Gastroesophageal sphincter (tissue), 4 donors: ENCODE data around the gene RECQL. TPM values are rescaled to one million over a fixed set of nuclear protein-coding genes. Genes with fewer than 3 reads are reported as not detected.

Experiments
- ATAC-seq: fragments of 150-250 bp; one replicate; pipeline ENCODE4 v1.9.1; 2016; ENCODE audit warnings: mild to moderate bottlenecking, moderate library complexity
- H3K27ac ChIP-seq, 4 donors: fragments of 200-600 bp; sonication (generic) in 3 of 4; 1 replicate in 3 of 4; 2 replicates in 1 of 4; pipeline ENCODE4 v1.5.1; 2016 to 2019
- H3K27me3 ChIP-seq: fragments of 200-600 bp; sonication (generic); one replicate; pipeline ENCODE4 v1.5.1; 2019
- H3K36me3 ChIP-seq, 2 donors: fragments of 200-600 bp; sonication (generic); one replicate each; pipeline ENCODE4 v1.5.1; 2019; ENCODE audit warnings: control low read depth in 1 of 2
- H3K4me1 ChIP-seq, 3 donors: fragments of 200-600 bp; sonication (generic); 1 replicate in 2 of 3; 2 replicates in 1 of 3; pipeline ENCODE4 v1.5.1; 2016 to 2019; ENCODE audit warnings: control low read depth in 2 of 3
- H3K4me3 ChIP-seq, 2 donors: fragments of 200-600 bp; sonication (generic); one replicate each; pipeline ENCODE4 v1.5.1; 2019; ENCODE audit warnings: mild to moderate bottlenecking in 1 of 2, moderate library complexity in 1 of 2
- H3K9me3 ChIP-seq, 3 donors: fragments of 200-600 bp; sonication (generic); one replicate each; pipeline ENCODE4 v1.5.1; 2017 to 2019; ENCODE audit warnings: control low read depth in 2 of 3
- EP300 ChIP-seq: sonication (generic); formaldehyde crosslinking; IDR thresholded peaks from one replicate; pipeline ENCODE4 v1.6.1; 2017; ENCODE audit warnings: antibody characterized with exemption, mild to moderate bottlenecking
- POLR2A ChIP-seq, 2 donors: fragments of 450-650 bp; IDR thresholded peaks; one replicate each; pipeline ENCODE4 v1.6.1; 2017; ENCODE audit warnings: antibody characterized with exemption in 2 of 2, mild to moderate bottlenecking in 2 of 2, moderate library complexity in 1 of 2
- POLR2AphosphoS5 ChIP-seq: sonication (generic); formaldehyde crosslinking; IDR thresholded peaks from one replicate; pipeline ENCODE4 v1.6.1; 2017; ENCODE audit warnings: antibody characterized with exemption
- WGBS, 2 donors: methylation state at CpG; one replicate each; pipeline ENCODE4 v1.1.5; 2018; ENCODE audit warnings: low coverage in 1 of 2; 5-methylcytosine and 5-hydroxymethylcytosine counted together
- total RNA-seq, 4 donors: library from RNA; depleted of rRNA; stranded (reverse); fragments of >200 nt; gene quantifications; one replicate each; pipeline ENCODE4 v1.1.0, GENCODE V29; 2016
- TF ChIP-seq, protein P1 (sequence below), 4 experiments: fragments of 200-600 bp in 2 of 4; fragments of 450-650 bp in 2 of 4; sonication (generic) in 1 of 4; IDR thresholded peaks; one replicate each; pipeline ENCODE4 v1.5.1; 2017 to 2019; ENCODE audit warnings: antibody characterized with exemption in 4 of 4, mild to moderate bottlenecking in 2 of 4, moderate library complexity in 2 of 4

The RECQL gene
- total RNA-seq, 4 donors from 2014 or later: 44.6 to 75.0 (median 58.2) TPM

DNA sequence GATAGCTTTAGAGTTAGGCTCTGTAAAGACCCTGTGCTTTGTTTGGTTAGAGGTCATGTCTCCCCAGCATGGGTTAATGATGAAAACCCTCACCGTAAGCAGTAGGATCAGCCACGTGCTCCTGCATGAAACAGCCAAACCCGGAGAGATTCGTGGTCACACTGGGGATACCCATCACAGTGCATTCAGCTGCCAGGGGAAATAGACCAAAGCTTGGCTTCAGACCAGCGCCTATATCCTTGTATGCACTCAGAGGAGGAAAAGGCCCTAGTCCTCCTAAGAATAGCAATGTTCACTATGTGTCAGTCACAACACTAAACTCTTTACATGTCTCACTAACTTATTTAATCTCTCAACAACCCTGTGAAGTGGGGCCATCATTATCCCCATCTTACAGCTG is 41.0 kb upstream of the RECQL start:
- H3K27ac ChIP-seq: no peak overlapping the region
- no peak for ATAC-seq
- whole genome bisulfite sequencing, 2 donors: 60 to 82% methylated on average over 1 to 4 of the region's 5 CpGs

DNA sequence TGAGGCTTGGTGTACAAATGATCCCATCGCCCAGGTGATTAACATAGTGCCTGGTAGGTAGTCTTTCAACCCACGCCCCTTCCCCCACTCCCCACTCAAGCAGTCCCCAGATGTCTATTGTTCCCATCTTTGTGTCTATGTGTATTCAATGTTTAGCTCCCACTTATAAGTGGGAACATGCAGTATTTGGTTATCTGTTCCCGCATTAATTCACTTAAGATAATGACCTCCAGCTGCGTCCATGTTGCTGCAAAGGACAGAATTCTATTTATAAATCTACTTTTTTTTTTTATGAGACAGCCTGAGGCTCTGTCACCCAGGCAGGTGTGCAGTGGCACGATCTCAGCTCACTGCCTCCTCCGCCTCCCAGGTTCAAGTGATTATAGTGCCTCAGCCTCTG is 40.3 kb upstream of the RECQL start:
- H3K27ac ChIP-seq: no peak overlapping the region
- ATAC-seq: no peak
- no peak overlapping the region for H3K4me3 ChIP-seq
- H3K36me3 ChIP-seq: no peaks in the 10 kb centered on the region
- H3K9me3 ChIP-seq: no peaks in the 10 kb centered on the region
- H3K4me1 ChIP-seq: no peaks in the 10 kb centered on the region
- TF ChIP-seq POLR2A (IDR thresholded peaks at IDR 0.05): no peak
- no peak for TF ChIP-seq POLR2AphosphoS5
- no peak for TF ChIP-seq EP300
- TF ChIP-seq, protein P1, sequence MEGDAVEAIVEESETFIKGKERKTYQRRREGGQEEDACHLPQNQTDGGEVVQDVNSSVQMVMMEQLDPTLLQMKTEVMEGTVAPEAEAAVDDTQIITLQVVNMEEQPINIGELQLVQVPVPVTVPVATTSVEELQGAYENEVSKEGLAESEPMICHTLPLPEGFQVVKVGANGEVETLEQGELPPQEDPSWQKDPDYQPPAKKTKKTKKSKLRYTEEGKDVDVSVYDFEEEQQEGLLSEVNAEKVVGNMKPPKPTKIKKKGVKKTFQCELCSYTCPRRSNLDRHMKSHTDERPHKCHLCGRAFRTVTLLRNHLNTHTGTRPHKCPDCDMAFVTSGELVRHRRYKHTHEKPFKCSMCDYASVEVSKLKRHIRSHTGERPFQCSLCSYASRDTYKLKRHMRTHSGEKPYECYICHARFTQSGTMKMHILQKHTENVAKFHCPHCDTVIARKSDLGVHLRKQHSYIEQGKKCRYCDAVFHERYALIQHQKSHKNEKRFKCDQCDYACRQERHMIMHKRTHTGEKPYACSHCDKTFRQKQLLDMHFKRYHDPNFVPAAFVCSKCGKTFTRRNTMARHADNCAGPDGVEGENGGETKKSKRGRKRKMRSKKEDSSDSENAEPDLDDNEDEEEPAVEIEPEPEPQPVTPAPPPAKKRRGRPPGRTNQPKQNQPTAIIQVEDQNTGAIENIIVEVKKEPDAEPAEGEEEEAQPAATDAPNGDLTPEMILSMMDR (IDR thresholded peaks at IDR 0.05): no peak
- 84 to 85% methylated on average over 4 to 6 of the region's 6 CpGs for WGBS, 2 donors
- H3K27me3 ChIP-seq: no peaks in the 10 kb centered on the region

More for the DNA sequence above, 41.0 kb upstream of the RECQL start:
- no peak for TF ChIP-seq POLR2A (IDR thresholded peaks at IDR 0.05)
- TF ChIP-seq, protein P1 (IDR thresholded peaks at IDR 0.05): no peak
- no peak for TF ChIP-seq POLR2AphosphoS5
- no peak for TF ChIP-seq EP300
- Histone ChIP-seq H3K36me3 (no peaks in the 10 kb centered on the region), H3K4me3 (no peak overlapping the region), H3K9me3 (no peaks in the 10 kb centered on the region), H3K27me3 (no peaks in the 10 kb centered on the region), H3K4me1 (no peaks in the 10 kb centered on the region)

DNA sequence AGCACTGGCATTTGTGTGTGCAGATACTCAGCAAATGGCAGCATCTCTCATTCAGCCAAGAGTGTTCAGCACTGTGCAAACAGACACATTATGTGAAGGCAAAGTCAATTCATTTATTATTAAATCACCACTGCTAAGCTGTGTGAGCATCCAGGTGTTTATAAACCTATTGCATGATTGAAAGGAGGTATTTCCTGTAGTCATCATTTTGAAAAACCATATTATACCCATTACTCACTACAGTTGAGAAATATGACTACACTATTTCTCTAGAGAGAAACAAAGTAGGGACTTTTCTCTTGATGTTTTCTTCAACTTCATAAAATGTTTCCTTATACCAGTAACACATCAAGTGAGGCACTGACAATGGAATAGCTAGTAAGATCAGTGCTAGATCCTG is 38.4 kb upstream of the RECQL start:
- TF ChIP-seq POLR2A (IDR thresholded peaks at IDR 0.05) (no peak), POLR2AphosphoS5 (no peak), EP300 (no peak)
- TF ChIP-seq, protein P1 (IDR thresholded peaks at IDR 0.05): no peak
- H3K4me1 ChIP-seq: no peaks in the 10 kb centered on the region
- no peak overlapping the region for H3K4me3 ChIP-seq
- ATAC-seq: no peak
- no peaks in the 10 kb centered on the region for H3K36me3 ChIP-seq
- H3K9me3 ChIP-seq: no peaks in the 10 kb centered on the region
- H3K27me3 ChIP-seq: no peaks in the 10 kb centered on the region
- H3K27ac ChIP-seq: no peak overlapping the region

DNA sequence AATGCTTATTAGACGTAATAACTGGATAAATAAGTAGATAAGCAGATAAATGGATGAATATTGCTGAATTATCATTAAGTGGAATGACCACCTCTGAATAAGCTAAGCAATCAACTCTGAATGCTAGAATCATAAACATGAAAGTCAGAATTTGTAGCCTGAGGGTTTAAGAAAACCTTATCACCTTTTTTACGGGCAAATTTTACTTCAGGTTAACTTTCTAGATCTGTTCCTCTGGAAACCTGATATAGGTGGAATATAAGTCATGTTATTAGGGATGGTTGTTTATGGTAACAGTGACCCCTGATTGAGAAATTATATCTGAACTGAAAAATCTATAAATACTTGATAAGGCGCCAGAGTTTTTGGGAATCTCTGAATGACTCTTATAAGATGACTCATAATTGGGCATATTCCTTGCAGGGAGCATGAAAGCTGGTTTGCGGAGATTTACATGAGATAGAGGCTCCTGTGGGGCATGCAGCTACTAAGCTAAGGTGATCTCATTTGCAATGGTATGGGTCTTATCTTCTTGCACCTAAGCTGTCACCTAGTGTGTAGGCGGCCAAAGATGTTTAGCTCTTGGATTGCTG is 36.7 kb upstream of the RECQL start:
- H3K27ac ChIP-seq: no peak overlapping the region
- TF ChIP-seq, protein P1 (IDR thresholded peaks at IDR 0.05): no peak
- TF ChIP-seq POLR2A (IDR thresholded peaks at IDR 0.05) (no peak), POLR2AphosphoS5 (no peak), EP300 (no peak)
- no peak for ATAC-seq
- H3K4me3 ChIP-seq: no peak overlapping the region
- WGBS, 2 donors: 80 to 84% methylated on average over 5 of the region's 5 CpGs
- no peaks in the 10 kb centered on the region for H3K36me3 ChIP-seq
- no peaks in the 10 kb centered on the region for H3K4me1 ChIP-seq
- no peaks in the 10 kb centered on the region for H3K9me3 ChIP-seq
- H3K27me3 ChIP-seq: no peaks in the 10 kb centered on the region

DNA sequence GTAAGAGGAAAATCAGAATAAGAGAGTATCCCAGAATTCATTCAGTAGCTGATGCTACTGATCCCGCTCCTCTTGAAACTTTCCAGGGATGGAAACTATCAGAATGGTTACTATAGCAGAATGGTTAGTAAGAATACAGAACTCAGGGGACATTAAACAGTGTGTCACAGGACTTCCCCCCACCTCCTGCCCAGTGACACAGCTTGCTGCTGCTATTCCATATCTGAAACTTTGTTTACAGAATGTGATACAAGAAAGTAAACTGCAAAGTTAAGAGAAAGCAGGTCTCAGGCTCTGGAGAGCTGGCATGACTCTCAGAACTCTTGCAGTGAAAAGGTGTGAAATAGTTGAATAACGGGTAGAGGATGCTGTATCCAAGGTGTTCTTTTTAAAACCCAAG is 28.0 kb upstream of the RECQL start:
- TF ChIP-seq, protein P1 (IDR thresholded peaks at IDR 0.05): no peak
- no peak for TF ChIP-seq POLR2AphosphoS5
- no peak for TF ChIP-seq EP300
- TF ChIP-seq POLR2A (IDR thresholded peaks at IDR 0.05): no peak
- ATAC-seq: no peak
- Histone ChIP-seq H3K4me3 (no peak overlapping the region), H3K9me3 (no peaks in the 10 kb centered on the region), H3K27me3 (no peaks in the 10 kb centered on the region), H3K36me3 (no peaks in the 10 kb centered on the region), H3K4me1 (peaks cover 2 to 34% (median 5%) of the 10 kb centered on the region in 3 donors), H3K27ac (peak overlapping the region in 3 of 4 donors; percentile 10 to 69 (median 18))
- WGBS, 2 donors: 30 to 54% methylated on average over 2 of the region's 2 CpGs
